Glutamatergic neuron (in vitro differentiated cells): ENCODE measurements around the gene ACR. TPM values are rescaled to one million over a fixed set of nuclear protein-coding genes. Genes with fewer than 3 reads are reported as not detected.
"Not testable (repeated sequence)": the region's sequence is repeated elsewhere in the genome, so short reads cannot be mapped to it uniquely, and the experiment has no call there.

Experiments
- DNase-seq: peaks from one replicate; pipeline ENCODE4 v3.0.0; 2022
- H3K27ac Mint-ChIP-seq: one replicate; pipeline ENCODE4 v1.8.0; 2020; ENCODE audit warnings: mild to moderate bottlenecking, mixed read lengths, inconsistent platforms; ENCODE audit not compliant: unreplicated experiment
- H3K27me3 Mint-ChIP-seq: one replicate; pipeline ENCODE4 v1.8.0; 2020; ENCODE audit warnings: mild to moderate bottlenecking, moderate library complexity, mixed read lengths, inconsistent platforms; ENCODE audit not compliant: unreplicated experiment
- H3K36me3 Mint-ChIP-seq: one replicate; pipeline ENCODE4 v1.8.0; 2020; ENCODE audit warnings: mild to moderate bottlenecking, mixed read lengths, inconsistent platforms; ENCODE audit not compliant: unreplicated experiment
- H3K4me1 Mint-ChIP-seq: one replicate; pipeline ENCODE4 v1.8.0; 2020; ENCODE audit warnings: mild to moderate bottlenecking, low read depth, mixed read lengths, inconsistent platforms; ENCODE audit not compliant: unreplicated experiment
- H3K4me3 Mint-ChIP-seq: one replicate; pipeline ENCODE4 v1.8.0; 2020; ENCODE audit warnings: mild to moderate bottlenecking, mixed read lengths, inconsistent platforms; ENCODE audit not compliant: unreplicated experiment
- H3K9me3 Mint-ChIP-seq: one replicate; pipeline ENCODE4 v1.8.0; 2020; ENCODE audit warnings: mild to moderate bottlenecking, moderate library complexity, mixed read lengths, inconsistent platforms; ENCODE audit not compliant: unreplicated experiment
- total RNA-seq: library from RNA; stranded (reverse); fragmentation: NEBNext Ultra II Directional; extraction: Animal tissue kit (Norgen Biotek cat#: 25700); gene quantifications from one replicate; pipeline ENCODE4 v1.2.1, GENCODE V29; 2021; ENCODE audit not compliant: unreplicated experiment

The ACR gene
- total RNA-seq, 1 donor from 2014 or later: not detected

GRCh38 chr22:50747521-50747920, 9.5 kb downstream of the ACR start:
- not testable (repeated sequence) for H3K4me3 Mint-ChIP-seq, H3K4me1 Mint-ChIP-seq, H3K27ac Mint-ChIP-seq, DNase-seq, H3K9me3 Mint-ChIP-seq, H3K36me3 Mint-ChIP-seq
- H3K27me3 Mint-ChIP-seq: peaks cover 11% of the 10 kb centered on the region

- peaks cover 11% of the 10 kb centered on the region for H3K27me3 Mint-ChIP-seq
- not testable (repeated sequence) for H3K36me3 Mint-ChIP-seq, H3K9me3 Mint-ChIP-seq, H3K4me3 Mint-ChIP-seq, H3K4me1 Mint-ChIP-seq, H3K27ac Mint-ChIP-seq, DNase-seq
Measured at GRCh38 chr22:50748630-50749029, 10.6 kb downstream of the ACR start.

- DNase-seq, H3K4me1 Mint-ChIP-seq, H3K4me3 Mint-ChIP-seq, H3K36me3 Mint-ChIP-seq, H3K9me3 Mint-ChIP-seq, H3K27ac Mint-ChIP-seq: not testable (repeated sequence)
- peaks cover 11% of the 10 kb centered on the region for H3K27me3 Mint-ChIP-seq
Measured at GRCh38 chr22:50749302-50750074, 11.5 kb downstream of the ACR start.

GRCh38 chr22:50755251-50755650, 17.2 kb downstream of the ACR start:
- not testable (repeated sequence) for H3K27ac Mint-ChIP-seq, H3K9me3 Mint-ChIP-seq, H3K27me3 Mint-ChIP-seq, H3K4me1 Mint-ChIP-seq, H3K4me3 Mint-ChIP-seq, DNase-seq, H3K36me3 Mint-ChIP-seq

GRCh38 chr22:50756406-50756805, 18.4 kb downstream of the ACR start:
- H3K4me1 Mint-ChIP-seq, H3K27me3 Mint-ChIP-seq, H3K36me3 Mint-ChIP-seq, H3K9me3 Mint-ChIP-seq, DNase-seq: not testable (repeated sequence)
- peak overlapping the region; percentile 98 for H3K27ac Mint-ChIP-seq
- peak overlapping the region; percentile 96 for H3K4me3 Mint-ChIP-seq

GRCh38 chr22:50756949-50757491, 19.0 kb downstream of the ACR start:
- not testable (repeated sequence) for H3K36me3 Mint-ChIP-seq, H3K9me3 Mint-ChIP-seq, H3K27me3 Mint-ChIP-seq, H3K4me1 Mint-ChIP-seq
- peak; percentile 39 for DNase-seq
- Mint-ChIP-seq H3K27ac (peak overlapping the region; percentile 98), H3K4me3 (peak overlapping the region; percentile 96)

GRCh38 chr22:50759597-50760341, 21.8 kb downstream of the ACR start:
- DNase-seq, H3K9me3 Mint-ChIP-seq, H3K4me3 Mint-ChIP-seq, H3K27me3 Mint-ChIP-seq, H3K27ac Mint-ChIP-seq, H3K36me3 Mint-ChIP-seq, H3K4me1 Mint-ChIP-seq: not testable (repeated sequence)

GRCh38 chr22:50761829-50762228, 23.8 kb downstream of the ACR start:
- not testable (repeated sequence) for H3K4me1 Mint-ChIP-seq, H3K27ac Mint-ChIP-seq, H3K27me3 Mint-ChIP-seq, H3K4me3 Mint-ChIP-seq, DNase-seq, H3K9me3 Mint-ChIP-seq, H3K36me3 Mint-ChIP-seq

- not testable (repeated sequence) for H3K4me1 Mint-ChIP-seq, H3K27me3 Mint-ChIP-seq, H3K9me3 Mint-ChIP-seq, H3K4me3 Mint-ChIP-seq, H3K27ac Mint-ChIP-seq, DNase-seq, H3K36me3 Mint-ChIP-seq
Measured at GRCh38 chr22:50764288-50764687, 26.3 kb downstream of the ACR start.
